HUES6 (cell line): Measurements from ENCODE around the gene DTL.

Experiments used
- H3K27ac ChIP-seq: 2 replicates; pipeline ENCODE4 v1.7.0; 2013; ENCODE audit warnings: low read depth, mild to moderate bottlenecking, low read length, inconsistent platforms
- H3K27me3 ChIP-seq: 2 replicates; pipeline ENCODE4 v1.6.1; 2013; ENCODE audit warnings: low read length; ENCODE audit not compliant: control insufficient read depth, insufficient read depth
- H3K36me3 ChIP-seq: 2 replicates; pipeline ENCODE4 v1.6.1; 2013; ENCODE audit warnings: low read length; ENCODE audit not compliant: control insufficient read depth, insufficient read depth
- H3K4me1 ChIP-seq: 2 replicates; pipeline ENCODE4 v1.6.1; 2013; ENCODE audit warnings: low read length; ENCODE audit not compliant: control insufficient read depth, insufficient read depth
- H3K4me3 ChIP-seq: 2 replicates; pipeline ENCODE4 v1.5.1; 2013; ENCODE audit warnings: low read depth, low read length
- H3K9ac ChIP-seq: one replicate; pipeline ENCODE4 v1.6.1; 2013; ENCODE audit warnings: mild to moderate bottlenecking, low read length
- H3K9me3 ChIP-seq: 2 replicates; pipeline ENCODE4 v1.6.1; 2013; ENCODE audit warnings: low read depth, low read length; ENCODE audit not compliant: control insufficient read depth, insufficient read depth

DTL gene

GRCh38 chr1:212132025-212132424 lies 96.5 kb downstream of the DTL start:
- Histone ChIP-seq H3K4me1 (peaks cover 7% of the 10 kb centered on the region), H3K9ac (no peak overlapping the region), H3K27me3 (no peaks in the 10 kb centered on the region), H3K4me3 (no peak overlapping the region), H3K9me3 (peaks cover 3% of the 10 kb centered on the region; the same call in 1 of the 2 replicates), H3K27ac (no peak overlapping the region), H3K36me3 (no peaks in the 10 kb centered on the region)

- Histone ChIP-seq H3K9me3 (peaks cover 3% of the 10 kb centered on the region; the same call in 1 of the 2 replicates), H3K27me3 (no peaks in the 10 kb centered on the region), H3K4me1 (no peaks in the 10 kb centered on the region), H3K9ac (no peak overlapping the region), H3K36me3 (no peaks in the 10 kb centered on the region), H3K4me3 (no peak overlapping the region), H3K27ac (no peak overlapping the region)
Observed at GRCh38 chr1:212133319-212133718, 97.8 kb downstream of the DTL start.

DNA sequence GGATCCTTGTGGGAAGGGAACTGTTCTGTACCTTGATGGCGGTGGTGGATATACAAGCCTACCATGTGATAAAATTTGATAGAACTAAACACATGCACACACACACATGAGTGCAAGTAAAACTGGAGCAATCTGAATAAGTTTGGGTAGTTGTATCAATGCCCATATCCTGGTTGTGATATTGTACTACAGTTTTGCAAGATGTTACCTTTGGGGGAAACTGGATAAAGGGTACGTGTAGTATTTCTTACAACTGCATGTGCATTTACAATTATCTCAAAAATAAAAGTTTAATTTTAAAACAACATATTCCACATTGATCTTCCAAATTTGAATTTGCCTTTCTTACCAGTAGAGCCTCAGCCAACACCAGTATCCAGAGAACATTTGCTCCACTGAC lies 99.6 kb downstream of the DTL start:
- no peak overlapping the region for H3K9ac ChIP-seq
- no peaks in the 10 kb centered on the region for H3K27me3 ChIP-seq
- peaks cover 3% of the 10 kb centered on the region; the same call in 1 of the 2 replicates for H3K9me3 ChIP-seq
- H3K27ac ChIP-seq, result no peak overlapping the region
- H3K4me1 ChIP-seq, result no peaks in the 10 kb centered on the region
- H3K4me3 ChIP-seq, result no peak overlapping the region
- no peaks in the 10 kb centered on the region for H3K36me3 ChIP-seq

- H3K4me1 ChIP-seq, result no peaks in the 10 kb centered on the region
- H3K27me3 ChIP-seq, result no peaks in the 10 kb centered on the region
- H3K9me3 ChIP-seq, result peaks cover 3% of the 10 kb centered on the region; the same call in 1 of the 2 replicates
- H3K36me3 ChIP-seq, result no peaks in the 10 kb centered on the region
- H3K27ac ChIP-seq, result no peak overlapping the region
- H3K9ac ChIP-seq, result no peak overlapping the region
- H3K4me3 ChIP-seq, result no peak overlapping the region
Observed at GRCh38 chr1:212137854-212138253, 102.3 kb downstream of the DTL start.

DNA sequence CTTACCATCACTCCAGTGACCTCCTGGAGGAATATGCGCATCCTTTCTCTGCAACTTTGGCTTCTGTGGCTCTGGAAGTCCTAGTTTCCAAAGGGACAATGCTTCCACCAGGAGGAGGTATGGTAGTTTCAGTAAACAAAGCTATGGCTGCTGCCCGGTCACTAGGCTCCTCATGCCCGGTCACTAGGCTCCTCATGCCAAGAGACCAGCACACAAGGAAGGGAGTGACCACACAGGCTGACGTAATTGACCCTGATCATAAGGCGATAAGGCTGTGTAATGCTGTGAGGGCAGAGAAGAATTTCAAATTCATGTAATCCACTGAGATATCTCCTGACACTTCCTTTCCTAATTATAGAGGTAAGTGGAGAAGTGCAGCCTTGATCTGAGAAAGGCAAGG lies 102.9 kb downstream of the DTL start:
- Histone ChIP-seq H3K9ac (no peak overlapping the region), H3K36me3 (no peaks in the 10 kb centered on the region), H3K27ac (no peak overlapping the region), H3K4me1 (no peaks in the 10 kb centered on the region), H3K4me3 (no peak overlapping the region), H3K27me3 (no peaks in the 10 kb centered on the region), H3K9me3 (peaks cover 3% of the 10 kb centered on the region; the same call in 1 of the 2 replicates)

DNA sequence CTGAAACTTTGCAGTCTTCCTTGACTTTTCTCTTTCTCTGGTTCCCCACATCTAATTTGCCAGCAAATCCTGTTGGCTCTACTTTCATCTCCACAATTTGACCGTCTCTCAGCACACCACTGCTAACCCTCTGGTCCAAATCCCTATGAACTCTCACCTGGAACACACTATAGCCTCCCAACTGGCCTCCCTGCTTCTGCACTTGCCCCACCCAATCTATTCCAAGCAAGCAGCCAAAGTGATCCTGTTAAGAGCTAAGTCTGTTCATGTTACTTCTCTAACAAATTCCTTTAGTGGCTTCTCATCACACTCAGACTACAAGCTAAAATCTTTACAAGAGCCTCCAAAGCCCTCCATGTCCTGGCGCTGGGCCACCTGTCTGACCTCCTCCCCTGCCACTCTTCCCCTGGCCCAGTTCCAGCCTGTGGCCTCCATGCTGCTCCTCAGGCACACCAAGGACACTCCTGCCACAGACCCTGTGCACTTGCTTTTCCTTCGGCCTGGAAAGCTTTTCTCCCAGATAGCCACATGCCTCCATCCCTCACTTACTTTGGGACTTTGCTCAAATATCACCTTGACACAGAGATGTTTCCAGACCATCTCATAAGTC lies 104.1 kb downstream of the DTL start:
- no peaks in the 10 kb centered on the region for H3K36me3 ChIP-seq
- H3K27me3 ChIP-seq, result no peaks in the 10 kb centered on the region
- no peak overlapping the region for H3K4me3 ChIP-seq
- H3K9ac ChIP-seq, result no peak overlapping the region
- H3K4me1 ChIP-seq, result no peaks in the 10 kb centered on the region
- no peaks in the 10 kb centered on the region for H3K9me3 ChIP-seq
- no peak overlapping the region for H3K27ac ChIP-seq

GRCh38 chr1:212141404-212141803 lies 105.9 kb downstream of the DTL start:
- Histone ChIP-seq H3K4me3 (no peak overlapping the region), H3K9me3 (no peaks in the 10 kb centered on the region), H3K27me3 (no peaks in the 10 kb centered on the region), H3K4me1 (no peaks in the 10 kb centered on the region), H3K27ac (no peak overlapping the region), H3K9ac (no peak overlapping the region), H3K36me3 (no peaks in the 10 kb centered on the region)

- H3K27ac ChIP-seq, result no peak overlapping the region
- no peaks in the 10 kb centered on the region for H3K36me3 ChIP-seq
- H3K27me3 ChIP-seq, result no peaks in the 10 kb centered on the region
- 0 out of 2 replicates have a peak, but pooled peaks cover 5% of the 10 kb centered on the region for H3K4me1 ChIP-seq
- H3K9ac ChIP-seq, result no peak overlapping the region
- H3K9me3 ChIP-seq, result no peaks in the 10 kb centered on the region
- H3K4me3 ChIP-seq, result no peak overlapping the region
Observed at GRCh38 chr1:212142883-212143530, 107.5 kb downstream of the DTL start.

- Histone ChIP-seq H3K27ac (no peak overlapping the region), H3K27me3 (no peaks in the 10 kb centered on the region), H3K4me3 (no peak overlapping the region), H3K4me1 (0 out of 2 replicates have a peak, but pooled peaks cover 5% of the 10 kb centered on the region), H3K36me3 (no peaks in the 10 kb centered on the region), H3K9ac (no peak overlapping the region), H3K9me3 (no peaks in the 10 kb centered on the region)
Observed at GRCh38 chr1:212147581-212148033, 112.1 kb downstream of the DTL start.

DNA sequence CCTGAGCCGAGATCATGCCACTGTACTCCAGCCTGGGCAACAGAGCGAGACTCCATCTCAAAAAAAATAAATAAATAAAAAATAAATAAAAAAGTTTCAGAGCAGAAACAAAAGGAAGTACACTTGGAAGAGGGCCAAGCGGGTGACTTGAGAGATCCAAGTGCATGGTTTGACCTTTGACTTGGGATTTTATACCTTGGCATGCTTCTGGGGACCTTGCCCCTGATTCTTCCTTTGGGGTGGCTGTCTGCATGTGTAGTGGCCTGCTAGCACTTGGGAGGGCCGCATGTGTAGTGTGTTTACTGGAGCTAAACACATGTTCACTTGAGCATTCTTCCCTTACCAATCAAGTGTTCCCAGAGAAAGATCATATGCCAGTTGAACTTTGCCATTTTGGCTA lies 114.0 kb downstream of the DTL start:
- 0 out of 2 replicates have a peak, but pooled peaks cover 5% of the 10 kb centered on the region for H3K4me1 ChIP-seq
- H3K36me3 ChIP-seq, result no peaks in the 10 kb centered on the region
- no peaks in the 10 kb centered on the region for H3K9me3 ChIP-seq
- no peak overlapping the region for H3K4me3 ChIP-seq
- H3K9ac ChIP-seq, result no peak overlapping the region
- no peaks in the 10 kb centered on the region for H3K27me3 ChIP-seq
- H3K27ac ChIP-seq, result no peak overlapping the region

- H3K27me3 ChIP-seq, result no peaks in the 10 kb centered on the region
- no peak overlapping the region for H3K9ac ChIP-seq
- no peak overlapping the region for H3K4me3 ChIP-seq
- no peak overlapping the region for H3K27ac ChIP-seq
- 0 out of 2 replicates have a peak, but pooled peaks cover 4% of the 10 kb centered on the region for H3K4me1 ChIP-seq
- no peaks in the 10 kb centered on the region for H3K36me3 ChIP-seq
- H3K9me3 ChIP-seq, result no peaks in the 10 kb centered on the region
Observed at GRCh38 chr1:212152308-212152693, 116.8 kb downstream of the DTL start.
